Left colon (tissue), 2 donors: ENCODE data around the gene EXOC3L4. TPM values are rescaled to one million over a fixed set of nuclear protein-coding genes. Genes with fewer than 3 reads are reported as not detected.
A peak's percentile ranks its signal among the peaks of the same experiment; 100 is the strongest.

Source experiments
- ATAC-seq: fragments of 200-7000 bp; cut with Tn5 transposase; one replicate; pipeline ENCODE4 v1.9.1; 2020; ENCODE audit warnings: mild to moderate bottlenecking, moderate library complexity
- DNase-seq, 2 donors: peaks; one replicate each; pipeline ENCODE4 v3.0.0-alpha.2; 2020
- intact Hi-C, 2 donors: fragments of 100-400 bp; cut with DNase I in 1 of 2; cut with micrococcal nuclease in 1 of 2; formaldehyde crosslinking; loops; one replicate each; pipeline versions ENCODE4 v1.11.2 to v1.14.0; 2022; cut with DNase I, micrococcal nuclease
- total RNA-seq, 2 donors: library from RNA; stranded (reverse); fragmentation: NEBNext Ultra II Directional; extraction: Animal tissue kit (Norgen Biotek cat#: 25700); gene quantifications; one replicate each; pipeline ENCODE4 v1.2.1, GENCODE V29; 2021
- donor health status: DM: no; HTN: no; CAD: no.
- donor health status: DM: yes; HTN: yes; CAD: no.

EXOC3L4 gene
- total RNA-seq, 2 donors from 2014 or later, result 13.5 to 27.4 TPM

DNA sequence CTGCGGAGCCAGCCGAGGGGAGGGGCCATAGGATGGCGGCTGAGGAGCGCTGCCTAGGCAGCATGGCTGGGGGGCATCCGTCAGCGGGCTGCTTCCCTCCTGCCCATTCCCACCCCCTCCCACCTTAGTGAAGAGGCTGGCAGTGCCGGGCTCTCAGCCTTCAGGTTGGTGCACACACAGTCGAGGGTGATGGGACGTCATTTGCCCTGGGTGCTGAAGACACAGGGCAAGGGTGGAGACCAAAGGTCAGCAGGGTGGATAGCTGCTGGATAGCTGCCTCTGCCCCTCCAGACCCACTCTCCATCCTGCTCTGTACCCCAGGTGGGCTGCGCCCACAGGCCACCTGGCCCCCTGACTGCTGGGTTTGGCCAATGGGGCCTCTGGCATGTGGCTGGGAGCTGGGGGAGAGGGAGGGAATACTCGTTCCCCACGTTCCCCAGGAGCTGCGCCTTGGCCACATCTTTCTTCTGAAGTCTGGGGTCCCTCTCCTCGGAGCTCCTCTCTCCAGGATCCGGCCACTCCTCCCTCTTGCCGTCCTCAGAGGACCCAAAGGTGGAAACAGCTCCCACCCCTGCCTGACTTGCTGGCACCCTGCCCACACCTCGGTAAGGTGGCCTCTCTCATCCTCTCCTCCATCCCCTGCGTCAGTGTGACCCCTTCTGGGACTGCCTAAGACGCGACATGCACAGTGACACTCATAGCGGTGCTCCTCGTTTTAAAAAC lies 26.0 kb upstream of the EXOC3L4 start:
- DNase-seq (peak in 1 of 2 donors; percentile 33), ATAC-seq (peak; percentile 10)
- intact Hi-C loops, result no loop called here

DNA sequence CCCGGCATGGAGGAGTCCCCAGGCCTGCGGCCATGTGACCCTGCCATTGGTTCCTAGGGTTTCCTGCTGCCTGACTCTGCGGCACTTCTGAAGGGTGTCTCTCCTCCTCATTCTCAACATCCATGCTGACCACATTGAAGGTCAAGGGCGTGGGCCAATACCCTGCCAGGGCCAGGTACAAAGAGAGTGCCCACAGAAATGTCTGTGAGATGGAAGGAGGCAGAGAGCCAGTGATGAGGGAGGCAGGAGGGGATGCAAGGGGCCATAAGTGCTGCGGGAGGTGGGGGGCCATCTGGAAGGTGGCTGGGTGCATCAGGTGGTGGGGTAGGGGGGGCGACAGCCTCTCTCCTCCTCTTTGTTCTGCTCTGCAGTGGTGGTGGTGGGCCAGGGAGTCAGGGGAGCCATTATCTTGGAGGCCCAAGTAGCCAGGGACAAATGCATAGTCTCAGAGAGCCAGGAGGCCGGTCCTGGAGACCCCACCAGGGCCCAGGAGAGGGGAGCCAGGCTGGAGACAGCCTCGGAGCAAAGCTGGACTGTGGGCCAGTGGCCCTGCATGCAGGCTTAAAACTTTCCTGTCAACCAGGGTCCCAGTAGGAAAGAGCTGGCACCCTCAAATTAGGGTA lies 24.2 kb upstream of the EXOC3L4 start:
- intact Hi-C loops, result no loop called here
- DNase-seq (no peak), ATAC-seq (no peak)

DNA sequence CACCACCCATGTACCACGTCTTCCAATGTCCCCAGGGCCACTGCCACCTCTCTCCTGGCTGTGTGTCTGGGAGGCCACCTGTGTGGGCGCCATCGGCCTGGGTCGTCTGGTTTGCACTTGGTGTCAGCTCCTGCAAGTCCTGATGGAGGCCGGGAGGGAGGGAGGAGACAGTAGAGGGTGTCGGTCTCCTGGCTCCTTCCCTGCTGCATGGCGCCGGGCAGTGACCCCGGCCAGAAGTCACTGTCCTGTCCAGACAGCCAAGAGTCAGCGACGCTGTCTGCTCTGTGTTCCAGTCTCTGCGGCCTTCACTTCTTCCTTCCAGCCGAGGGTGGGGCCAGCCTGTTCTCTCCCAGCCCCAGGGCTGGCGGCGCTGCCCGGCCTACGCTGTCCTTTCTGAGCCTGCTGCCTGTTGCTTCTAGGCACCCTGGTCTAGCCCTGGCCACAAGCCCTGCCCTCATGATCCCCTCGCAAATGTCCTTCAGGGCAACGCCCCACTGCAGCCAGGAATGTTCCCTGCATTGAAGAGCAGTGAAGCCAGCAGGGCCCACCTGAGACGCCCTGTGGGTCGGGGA lies 23.5 kb upstream of the EXOC3L4 start:
- DNase-seq (peak in 1 of 2 donors; percentile 53), ATAC-seq (peak; percentile 30)
- intact Hi-C loops, result no loop called here

DNA sequence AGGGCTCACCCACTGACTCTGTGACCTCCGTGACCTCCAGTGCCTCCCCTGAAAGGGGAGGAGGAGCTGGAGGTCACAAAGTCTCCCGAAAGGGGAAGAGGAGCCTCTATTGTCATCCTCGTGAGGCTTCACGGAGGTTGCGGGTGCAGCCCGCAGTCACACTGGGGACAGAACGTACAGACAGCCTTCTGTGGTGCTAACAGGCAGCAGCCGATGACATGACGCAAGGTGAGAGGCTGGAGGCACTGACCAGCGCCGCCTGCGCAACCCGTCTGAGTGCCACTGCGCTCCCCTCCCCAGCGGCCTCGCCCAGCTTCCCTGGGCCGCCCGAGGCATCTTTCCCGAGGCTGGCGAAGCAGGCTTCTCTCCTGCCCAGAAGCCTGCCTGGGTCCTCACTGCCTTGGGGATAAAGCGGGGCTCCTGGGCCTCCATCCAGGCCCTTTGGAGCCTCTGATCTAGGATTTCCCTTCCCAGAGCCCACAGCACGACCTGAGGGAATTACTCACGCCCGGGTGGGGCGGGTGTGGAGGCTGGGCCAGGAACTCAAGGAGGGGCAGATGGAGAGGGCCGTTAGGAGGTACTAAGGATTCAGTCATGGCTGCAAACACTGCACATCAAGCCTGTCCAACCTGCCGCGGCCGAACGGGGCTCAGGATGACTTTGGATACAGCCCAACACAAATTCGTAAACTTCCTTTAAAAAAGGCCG lies 22.8 kb upstream of the EXOC3L4 start:
- DNase-seq (peak in 1 of 2 donors; percentile 46), ATAC-seq (peak; percentile 15)
- intact Hi-C loops, result no loop called here

DNA sequence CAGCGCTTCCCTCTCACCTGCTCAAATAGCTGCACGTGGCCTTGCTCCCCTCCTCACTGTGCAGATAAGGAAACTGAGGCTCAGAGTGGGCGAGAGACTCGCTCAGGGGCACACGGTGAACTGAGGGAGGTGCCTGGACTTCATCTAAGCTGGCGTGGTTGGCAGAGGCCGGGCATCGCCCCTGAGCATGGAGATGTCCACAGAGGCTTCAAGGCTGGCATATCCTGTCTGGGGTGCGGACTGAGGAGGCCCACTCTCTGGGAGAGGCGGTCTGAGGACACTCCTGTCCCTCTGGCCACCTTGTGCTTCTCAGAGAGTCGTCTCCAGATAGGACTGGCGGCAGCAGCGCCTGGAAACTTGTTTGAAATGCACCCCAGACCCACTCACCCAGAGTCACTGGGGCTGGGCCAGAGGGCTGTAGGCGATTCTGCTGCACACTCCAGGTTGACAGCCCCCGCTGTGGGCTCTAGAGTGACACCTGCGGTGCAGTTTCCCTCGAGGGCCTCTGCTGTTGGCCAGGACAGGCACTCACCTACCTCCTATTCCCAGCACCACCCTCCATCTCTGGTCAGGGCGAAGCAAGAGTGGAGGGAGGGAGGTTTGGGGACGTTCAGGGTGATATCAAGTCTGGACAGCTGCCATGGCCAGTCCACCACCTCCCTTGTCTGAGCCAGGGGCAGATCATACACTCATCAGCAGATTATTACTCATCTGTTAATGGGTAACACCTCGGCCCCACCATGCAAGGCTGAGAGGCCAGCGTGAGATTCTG lies 21.7 kb upstream of the EXOC3L4 start:
- DNase-seq, result peak in 1 of 2 donors; percentile 35
- no peak for ATAC-seq
- intact Hi-C loops, result no loop called here

DNA sequence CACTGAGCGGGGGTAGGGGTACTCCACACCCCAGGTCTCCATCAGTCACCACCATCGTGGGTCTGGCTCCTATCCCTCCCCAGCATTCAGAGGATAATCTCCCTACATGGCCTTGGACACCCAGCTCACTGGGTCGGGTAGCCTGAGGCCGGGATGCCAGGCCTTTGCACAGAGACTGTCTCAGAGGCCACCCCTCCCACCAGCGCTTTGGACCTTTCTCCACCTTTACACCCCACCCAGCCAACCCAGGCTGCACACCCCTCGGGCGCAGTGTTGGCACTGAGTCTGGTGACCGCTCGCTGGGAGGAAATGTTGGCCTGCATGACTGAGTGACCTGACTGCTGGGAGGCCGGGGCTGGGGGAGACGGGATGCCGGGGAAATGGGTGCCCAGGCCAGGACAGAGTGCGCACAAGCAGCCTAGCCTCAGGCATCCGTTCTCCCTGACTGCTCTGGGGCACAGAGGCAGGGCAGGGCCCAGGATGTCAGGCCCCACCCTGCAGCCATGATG lies 21.1 kb upstream of the EXOC3L4 start:
- intact Hi-C loops, result no loop called here
- ATAC-seq (no peak), DNase-seq (peak in 1 of 2 donors; percentile 8)

DNA sequence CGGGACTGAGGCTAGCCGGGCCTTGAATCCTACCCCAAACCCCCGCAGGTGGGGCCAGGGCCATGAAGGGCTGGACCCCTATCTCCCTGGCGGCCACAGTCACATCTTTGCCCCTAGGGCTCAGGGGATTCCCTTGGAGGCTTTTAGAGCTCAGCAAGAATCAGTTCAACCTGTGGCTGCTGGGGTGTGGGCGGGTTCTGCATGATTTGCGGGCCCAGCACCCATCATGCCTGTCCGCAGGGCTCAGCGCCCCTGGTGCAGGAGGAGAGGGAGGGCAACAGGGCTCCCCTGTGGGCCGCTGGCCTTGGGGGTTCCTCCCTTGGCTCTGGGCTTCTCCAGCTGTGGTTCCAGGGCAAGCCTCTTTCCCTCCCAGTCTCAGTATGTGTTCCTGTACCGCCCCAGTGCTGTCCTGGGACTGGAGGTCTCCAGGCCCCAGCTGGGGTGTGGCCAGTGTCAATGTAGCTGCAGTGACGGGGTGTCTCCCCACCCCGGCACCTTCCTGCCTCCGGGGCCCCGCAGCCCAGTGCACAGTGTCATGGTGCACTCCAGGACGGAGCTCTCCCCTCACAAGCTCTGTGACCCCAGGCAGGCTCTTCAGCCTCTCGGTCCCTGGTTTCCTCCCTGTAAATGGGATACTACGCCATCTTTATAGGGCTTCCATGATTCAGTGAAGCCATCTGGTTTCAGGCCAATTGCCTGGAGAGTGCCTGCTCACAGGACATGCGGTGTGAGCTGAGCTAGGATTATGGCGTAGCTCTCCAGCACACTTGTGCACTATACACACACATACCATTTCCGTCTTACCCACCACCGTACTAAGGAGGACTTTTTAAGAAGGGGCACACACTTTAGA lies 20.4 kb upstream of the EXOC3L4 start:
- ATAC-seq (no peak), DNase-seq (peak; percentile 12 to 28)
- intact Hi-C loops, result no loop called here

DNA sequence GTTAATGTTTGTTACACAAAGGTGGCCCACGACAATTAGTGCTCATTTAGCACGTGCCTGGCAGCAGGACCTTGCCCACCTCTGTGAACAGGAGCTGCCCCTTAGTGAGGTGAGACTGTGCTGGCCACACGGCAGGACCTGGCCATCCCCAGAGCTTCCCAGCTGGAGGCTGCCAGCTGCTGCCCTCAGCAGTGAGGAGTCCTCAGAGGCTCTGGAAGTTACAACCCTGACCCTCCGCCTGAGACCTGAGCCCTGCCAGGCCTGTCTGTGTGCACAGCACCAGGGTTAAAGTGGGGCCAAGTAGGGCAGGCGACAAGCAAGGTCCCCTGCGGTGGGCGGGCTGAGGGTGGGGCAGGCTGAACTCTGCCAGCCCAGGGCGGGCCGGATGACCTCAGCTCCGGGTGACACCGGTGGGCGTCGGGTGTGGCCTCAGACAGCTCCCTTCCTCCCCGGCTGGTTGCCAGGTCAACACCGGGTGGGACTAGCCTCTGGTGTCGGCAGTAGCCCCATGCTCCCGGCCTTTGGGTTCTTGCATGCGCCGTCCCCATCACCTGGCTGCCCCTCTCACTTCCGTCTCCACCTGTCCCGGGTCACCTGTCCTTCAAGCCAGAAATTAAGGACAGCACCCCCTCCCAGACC lies 19.7 kb upstream of the EXOC3L4 start:
- DNase-seq (peak; percentile 78 to 85), ATAC-seq (peak; percentile 44)
- intact Hi-C loops, result loop anchor here in 1 of 2 donors (5.0 kb wide), 1 partner anchor 217 kb away; no protein-coding TSS in a partner anchor

DNA sequence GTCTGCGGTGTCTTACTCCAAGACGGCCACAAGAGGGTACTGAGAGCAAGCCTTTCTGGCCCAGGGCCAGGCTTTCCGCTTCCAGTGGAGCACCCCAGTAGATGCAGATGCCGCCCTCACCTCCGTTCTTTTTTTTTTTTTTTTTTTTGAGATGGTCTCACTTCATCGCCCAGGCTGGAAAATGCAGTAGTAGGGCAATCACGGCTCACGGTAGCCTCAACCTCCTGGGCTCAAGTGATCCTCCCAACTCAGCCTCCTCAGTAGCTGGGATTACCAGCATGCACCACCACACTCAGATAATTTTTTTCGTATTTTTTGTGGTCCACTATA lies 16.1 kb upstream of the EXOC3L4 start:
- intact Hi-C loops, result loop anchor here in 1 of 2 donors (5.0 kb wide), 1 partner anchor 214 kb away; no protein-coding TSS in a partner anchor
- DNase-seq, result peak in 1 of 2 donors; percentile 87
- peak; percentile 59 for ATAC-seq

DNA sequence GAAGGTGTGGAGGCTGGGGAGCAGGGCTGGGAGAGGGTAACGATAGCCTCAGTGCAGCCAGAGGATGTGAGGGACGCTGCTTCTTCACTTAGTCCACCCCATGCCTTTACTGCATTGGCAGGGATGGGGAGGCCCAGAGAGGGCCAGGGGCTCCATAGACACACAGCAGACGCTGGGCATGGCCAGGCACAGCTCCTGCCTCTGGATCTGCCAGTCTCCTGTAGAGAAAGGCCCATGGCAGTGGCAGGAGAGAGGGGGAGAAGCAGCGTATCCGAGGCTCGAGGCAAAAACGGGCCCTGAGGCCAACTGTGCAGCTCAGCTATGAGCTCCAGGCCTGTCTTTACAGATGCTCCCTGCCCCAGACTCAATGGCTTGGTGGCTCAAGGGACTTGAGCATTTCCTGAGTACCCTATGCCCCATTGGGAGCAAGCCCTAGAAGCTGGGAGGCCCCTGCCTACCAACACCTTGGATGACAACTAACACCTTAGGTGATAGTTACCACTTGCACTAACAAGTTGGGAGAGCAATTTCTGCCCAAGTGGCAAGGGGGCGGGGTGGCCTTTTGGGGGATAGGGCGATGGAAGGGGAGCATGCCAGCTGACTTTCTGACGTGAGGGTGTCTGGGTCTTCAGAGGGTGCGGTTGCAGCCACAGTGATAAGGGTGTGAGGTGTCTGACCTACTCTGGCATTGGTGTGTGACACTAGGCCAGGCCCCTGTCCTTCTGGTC lies 15.5 kb upstream of the EXOC3L4 start:
- no peak for ATAC-seq
- no peak for DNase-seq

DNA sequence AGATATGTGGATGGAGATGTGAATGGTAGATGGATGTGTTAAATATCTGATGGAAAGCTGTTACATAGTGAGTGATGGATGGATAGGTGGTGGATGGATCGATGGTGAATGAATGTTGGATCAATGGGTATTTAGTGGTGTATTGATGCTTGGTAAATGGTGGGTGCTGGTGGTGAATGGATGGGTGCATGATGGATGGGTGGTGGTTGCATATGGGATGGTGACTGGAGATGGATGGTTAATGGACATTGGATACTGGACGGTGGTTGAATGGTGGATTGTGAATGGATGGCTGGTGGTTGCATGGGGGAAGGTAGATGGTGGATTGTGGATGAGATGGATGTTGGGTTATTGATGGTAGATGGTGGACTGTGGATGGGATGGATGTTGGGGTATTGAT lies 12.6 kb upstream of the EXOC3L4 start:
- ATAC-seq (no peak), DNase-seq (no peak)
- intact Hi-C loops, result no loop called here

More for the DNA sequence above, 15.5 kb upstream of the EXOC3L4 start:
- intact Hi-C loops, result loop anchor here in 1 of 2 donors (5.0 kb wide), 1 partner anchor 213 kb away; no protein-coding TSS in a partner anchor

DNA sequence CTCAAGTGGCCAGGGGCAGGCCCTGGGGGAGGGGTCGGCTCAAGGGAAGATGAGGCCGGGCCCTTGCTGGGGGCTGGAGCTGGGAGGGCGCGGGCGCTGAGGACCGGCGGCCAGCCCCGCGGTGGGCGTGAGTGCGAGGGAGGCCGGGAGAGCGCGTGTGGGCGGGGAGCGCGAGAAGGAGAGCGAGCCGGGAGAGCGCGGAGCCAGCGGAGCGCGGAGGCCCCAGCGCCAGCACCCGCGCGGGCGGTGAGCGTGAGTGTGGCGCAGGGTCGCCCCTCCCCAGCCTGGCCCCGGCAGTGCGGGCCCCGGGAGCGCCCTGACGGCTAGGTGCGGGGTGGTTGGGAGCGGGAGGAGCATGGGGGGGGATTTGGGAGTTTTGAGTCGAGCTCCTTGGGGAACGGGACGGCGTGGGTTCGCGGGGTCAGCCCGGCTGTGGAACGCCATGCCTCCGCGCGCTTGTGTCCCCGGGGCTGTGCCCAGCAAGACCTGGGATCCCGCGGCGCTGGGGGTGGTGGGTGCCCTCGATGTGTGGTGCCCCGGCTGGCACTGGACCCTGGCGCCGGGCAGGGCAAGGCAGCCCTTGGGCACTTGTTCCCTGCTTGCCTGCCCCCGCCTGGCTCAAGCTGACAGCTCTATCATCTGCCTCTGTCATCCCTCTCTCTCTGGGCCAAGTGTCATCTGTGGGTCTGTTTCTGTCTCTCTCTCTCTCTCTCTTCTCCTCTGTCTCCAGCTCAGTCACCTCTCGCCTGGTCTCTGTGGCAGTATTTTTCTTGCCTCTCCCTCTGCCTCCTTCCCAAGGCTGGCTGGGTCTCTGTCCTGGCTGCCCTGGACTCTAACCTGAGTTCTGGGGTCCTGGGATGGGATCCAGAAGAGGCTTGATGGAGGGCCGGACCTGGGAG lies 10.3 kb upstream of the EXOC3L4 start, which contains the start of gene LBHD2:
LBHD2 (plus strand) TSS at position 190 of the 899 bp plus-strand sequence. CDS start 1,803 bp downstream, outside the sequence.
- DNase-seq, result no peak
- intact Hi-C loops, result no loop called here
- peak; percentile 27 for ATAC-seq

DNA sequence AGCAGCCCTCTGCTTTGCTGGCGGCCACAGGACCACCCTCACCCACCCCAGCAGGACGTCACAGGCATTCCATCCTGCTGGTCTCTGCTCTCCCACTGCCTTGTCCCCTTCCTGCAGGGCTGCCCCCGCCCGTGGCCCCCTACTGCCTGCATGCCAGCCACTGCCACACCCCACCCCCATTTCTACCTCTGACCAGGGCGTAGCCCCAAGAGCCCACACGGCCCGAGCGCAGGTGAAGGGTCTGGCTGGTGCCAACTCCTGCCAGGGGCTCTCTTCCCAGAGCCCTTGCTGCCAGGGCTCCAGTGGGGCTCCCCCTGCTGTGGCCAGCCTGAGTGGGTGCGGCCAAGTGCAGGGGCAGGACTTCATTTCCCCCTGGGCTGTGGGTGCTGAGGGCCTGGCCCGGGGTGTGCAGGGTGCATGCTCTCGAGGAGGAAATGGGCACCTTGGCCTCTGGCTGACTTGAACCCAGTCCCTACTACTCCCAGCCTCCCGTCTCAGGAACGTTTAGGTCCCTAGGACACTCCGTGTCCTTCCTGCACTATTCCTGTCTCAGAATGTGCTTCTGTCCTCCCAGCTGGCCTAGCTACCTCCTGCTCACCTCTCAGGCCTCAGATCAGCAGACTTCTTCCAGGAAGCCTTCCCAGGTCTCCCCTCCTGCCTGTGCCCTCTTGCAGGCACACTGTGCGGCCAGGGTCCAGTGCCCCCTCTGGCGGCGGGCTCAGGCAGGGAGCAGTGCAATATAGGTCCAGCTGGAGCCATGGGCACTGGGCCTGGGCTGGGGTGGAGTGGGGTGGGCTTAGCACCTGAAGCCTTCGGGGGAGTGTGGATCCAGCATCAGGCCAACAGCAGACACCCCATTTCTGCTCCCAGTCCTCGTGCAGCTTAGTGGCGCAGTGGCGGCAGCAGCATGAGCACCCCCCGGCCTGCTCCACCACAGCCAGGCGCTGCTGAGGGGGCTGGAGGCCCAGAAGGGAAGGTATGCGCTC lies 9.1 kb upstream of the EXOC3L4 start:
- ATAC-seq, result peak; percentile 9

DNA sequence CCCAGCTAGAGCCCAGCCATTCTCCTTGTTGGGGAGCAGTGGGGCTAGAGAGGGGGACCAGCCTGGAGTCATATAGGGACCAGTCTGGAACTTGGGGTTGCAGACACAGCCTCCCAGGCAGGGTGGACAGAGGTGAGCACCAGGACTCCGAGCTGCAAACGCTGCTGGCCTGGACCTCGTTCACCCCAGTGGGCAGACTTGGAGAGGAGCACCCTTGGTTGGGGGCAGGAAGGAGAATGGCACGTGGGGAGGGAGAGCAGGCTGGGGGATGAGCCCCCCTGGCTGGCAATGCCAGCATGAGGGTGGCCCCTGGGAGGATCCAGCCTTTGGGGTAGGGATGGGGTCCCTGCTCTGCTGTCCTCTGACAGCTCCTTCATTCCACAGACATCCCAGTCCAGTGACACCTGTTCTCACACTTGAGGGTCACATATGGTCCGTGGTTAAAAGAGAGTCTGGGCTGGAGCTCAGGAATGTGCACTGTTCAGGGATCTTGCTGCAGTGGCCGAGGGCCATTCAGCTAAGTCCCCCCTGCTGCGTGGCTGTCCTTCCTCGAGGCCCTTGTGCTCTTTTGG lies 7.7 kb upstream of the EXOC3L4 start:
- no peak for ATAC-seq
- no peak for DNase-seq
- intact Hi-C loops, result no loop called here

More for the DNA sequence above, 9.1 kb upstream of the EXOC3L4 start:
- intact Hi-C loops, result no loop called here
- no peak for DNase-seq
